Spinal cord (tissue), 10 donors: ENCODE data around the gene KIAA0513. TPM values are rescaled to one million over a fixed set of nuclear protein-coding genes. Genes with fewer than 3 reads are reported as not detected.

ENCODE experiments used
- DNase-seq, 6 donors: peaks; one replicate each; pipeline versions ENCODE4 v3.0.0 to v3.0.0-alpha.2; 2013 to 2015; ENCODE audit warnings: low spot score in 6 of 6, low read depth in 4 of 6
- H3K27ac ChIP-seq: one replicate; pipeline ENCODE4 v1.5.1; 2013; ENCODE audit warnings: low read depth, low read length, control low read depth
- H3K27me3 ChIP-seq: one replicate; pipeline ENCODE4 v1.6.1; 2013; ENCODE audit warnings: low read length; ENCODE audit not compliant: control insufficient read depth, insufficient read depth
- H3K36me3 ChIP-seq: one replicate; pipeline ENCODE4 v1.6.1; 2013; ENCODE audit warnings: low read length; ENCODE audit not compliant: control insufficient read depth, insufficient read depth
- H3K4me1 ChIP-seq: one replicate; pipeline ENCODE4 v1.6.1; 2013; ENCODE audit warnings: low read length; ENCODE audit not compliant: control insufficient read depth, insufficient read depth
- H3K4me3 ChIP-seq: one replicate; pipeline ENCODE4 v1.5.1; 2013; ENCODE audit warnings: low read depth, low read length, control low read depth
- H3K9me3 ChIP-seq: one replicate; pipeline ENCODE4 v1.6.1; 2013; ENCODE audit warnings: low read length; ENCODE audit not compliant: control insufficient read depth, insufficient read depth
- WGBS: methylation state at CpG from one replicate; pipeline ENCODE4 v1.1.5; 2013; ENCODE audit warnings: missing lambda C conversion rate; ENCODE audit not compliant: insufficient coverage; 5-methylcytosine and 5-hydroxymethylcytosine counted together
- polyA plus RNA-seq, 2 donors: library from polyadenylated mRNA; unstranded; fragments of 120-200 nt; gene quantifications; one replicate each; pipeline ENCODE4 v1.2.1, GENCODE V29; 2013; ENCODE audit not compliant: insufficient read length in 2 of 2
- total RNA-seq, 2 donors: library from RNA; depleted of rRNA in 1 of 2; stranded (reverse); fragments of 120-200 nt in 1 of 2; fragments of >200 nt in 1 of 2; gene quantifications; one replicate each; pipeline versions ENCODE4 v1.2.3 to v1.2.4, GENCODE V29; 2013 to 2014
- donor health status: healthy.

KIAA0513 gene
- total and polyA plus RNA-seq, 4 donors = 18.4 to 40.9 (median 40.0) TPM

DNA sequence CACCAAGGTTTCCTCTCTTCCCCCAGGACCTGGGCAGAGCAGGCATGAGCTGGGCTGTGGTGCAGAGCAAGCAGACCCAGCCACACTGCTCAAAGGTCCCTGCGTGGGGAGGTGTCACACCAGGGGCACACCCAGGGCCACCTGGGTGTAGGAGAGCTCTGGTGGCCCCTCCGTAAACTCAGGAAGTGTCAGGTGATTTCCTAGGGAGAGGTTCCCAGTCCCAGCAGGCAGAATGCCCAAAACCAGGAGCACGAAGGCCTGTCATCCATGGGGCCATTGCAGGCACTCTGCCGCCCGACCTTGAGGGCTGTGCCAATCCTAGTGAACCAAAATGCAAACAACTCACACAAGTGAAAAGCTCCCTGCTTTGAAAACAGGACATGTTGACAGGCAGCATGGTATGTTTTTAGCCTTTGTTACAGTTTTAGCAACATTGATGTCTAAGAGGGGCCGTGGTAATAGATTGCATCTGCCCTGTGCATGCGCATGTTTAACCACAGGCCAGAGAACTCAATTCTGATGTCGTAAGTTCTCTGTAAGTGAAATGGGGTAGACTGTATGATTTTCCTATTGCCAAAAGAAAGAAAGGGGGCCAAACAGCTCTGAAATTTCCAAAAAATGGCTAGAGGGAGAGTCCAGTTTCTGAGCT lies 63.4 kb downstream of the KIAA0513 start:
- Histone ChIP-seq H3K4me1 (peaks cover 42% of the 10 kb centered on the region), H3K4me3 (no peak overlapping the region), H3K36me3 (peaks cover 54% of the 10 kb centered on the region), H3K27ac (no peak overlapping the region), H3K27me3 (peaks cover 2% of the 10 kb centered on the region), H3K9me3 (no peaks in the 10 kb centered on the region)
- no peak for DNase-seq
- WGBS = 86% methylated on average over 5 of the region's 8 CpGs

DNA sequence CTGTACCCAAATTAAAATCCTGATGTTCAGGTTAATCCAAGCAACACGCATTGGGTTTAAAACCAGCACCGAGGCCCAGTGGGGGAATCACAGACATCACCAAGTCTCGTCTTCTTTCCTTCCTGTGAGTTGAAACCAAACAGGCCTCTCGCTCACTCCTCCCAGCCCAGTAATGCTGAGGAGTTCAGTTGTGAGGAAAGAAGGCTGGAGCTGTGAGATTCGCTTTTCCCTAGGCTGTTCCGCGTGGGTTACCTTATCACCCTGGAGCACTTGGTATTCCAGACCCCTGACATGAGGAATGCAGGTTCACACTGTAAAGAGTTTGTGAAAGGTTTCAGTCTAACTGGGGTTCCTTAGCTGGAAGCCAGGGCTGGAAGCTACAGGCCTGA lies 63.9 kb downstream of the KIAA0513 start:
- Histone ChIP-seq H3K4me1 (peaks cover 39% of the 10 kb centered on the region), H3K9me3 (no peaks in the 10 kb centered on the region), H3K36me3 (peaks cover 48% of the 10 kb centered on the region), H3K27me3 (peaks cover 2% of the 10 kb centered on the region), H3K4me3 (no peak overlapping the region), H3K27ac (no peak overlapping the region)
- WGBS = 100% methylated on average over 3 of the region's 7 CpGs
- no peak for DNase-seq

GRCh38 chr16:85092309-85092708 lies 64.7 kb downstream of the KIAA0513 start:
- H3K27ac ChIP-seq = no peak overlapping the region
- peaks cover 32% of the 10 kb centered on the region for H3K4me1 ChIP-seq
- no peaks in the 10 kb centered on the region for H3K9me3 ChIP-seq
- H3K36me3 ChIP-seq = peaks cover 40% of the 10 kb centered on the region
- H3K4me3 ChIP-seq = no peak overlapping the region
- no peak for DNase-seq
- H3K27me3 ChIP-seq = peaks cover 2% of the 10 kb centered on the region
- 82% methylated on average over 6 of the region's 9 CpGs for WGBS

DNA sequence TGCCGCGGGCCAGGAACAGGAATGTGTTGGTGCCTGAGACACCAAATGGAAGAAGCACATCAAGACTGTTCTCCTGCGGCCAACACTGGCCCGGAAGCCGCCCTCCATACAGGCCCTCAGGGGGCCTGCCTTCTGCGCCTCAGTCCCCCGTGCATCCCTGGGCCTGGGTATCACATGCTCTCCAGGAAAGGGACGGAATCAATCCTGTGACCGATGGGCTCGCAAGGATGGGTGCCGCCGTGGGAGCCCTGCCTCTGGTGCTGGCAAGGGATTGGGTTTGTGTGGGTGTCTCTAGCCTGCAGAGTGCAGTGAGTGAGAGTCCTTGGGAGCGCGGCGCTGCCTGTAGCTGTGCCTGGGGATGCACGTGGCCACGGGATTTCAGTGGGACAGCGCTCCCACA lies 65.3 kb downstream of the KIAA0513 start:
- Histone ChIP-seq H3K36me3 (peaks cover 35% of the 10 kb centered on the region), H3K4me3 (no peak overlapping the region), H3K27me3 (peaks cover 2% of the 10 kb centered on the region), H3K4me1 (peaks cover 32% of the 10 kb centered on the region), H3K27ac (no peak overlapping the region), H3K9me3 (no peaks in the 10 kb centered on the region)
- no peak for DNase-seq
- 77% methylated on average over 14 of the region's 18 CpGs for WGBS

GRCh38 chr16:85093705-85094104 lies 66.1 kb downstream of the KIAA0513 start:
- H3K27ac ChIP-seq = no peak overlapping the region
- no peak for DNase-seq
- H3K9me3 ChIP-seq = no peaks in the 10 kb centered on the region
- no peak overlapping the region for H3K4me3 ChIP-seq
- peaks cover 2% of the 10 kb centered on the region for H3K27me3 ChIP-seq
- H3K36me3 ChIP-seq = peaks cover 27% of the 10 kb centered on the region
- peaks cover 26% of the 10 kb centered on the region for H3K4me1 ChIP-seq
- 84% methylated on average over 12 of the region's 13 CpGs for WGBS

DNA sequence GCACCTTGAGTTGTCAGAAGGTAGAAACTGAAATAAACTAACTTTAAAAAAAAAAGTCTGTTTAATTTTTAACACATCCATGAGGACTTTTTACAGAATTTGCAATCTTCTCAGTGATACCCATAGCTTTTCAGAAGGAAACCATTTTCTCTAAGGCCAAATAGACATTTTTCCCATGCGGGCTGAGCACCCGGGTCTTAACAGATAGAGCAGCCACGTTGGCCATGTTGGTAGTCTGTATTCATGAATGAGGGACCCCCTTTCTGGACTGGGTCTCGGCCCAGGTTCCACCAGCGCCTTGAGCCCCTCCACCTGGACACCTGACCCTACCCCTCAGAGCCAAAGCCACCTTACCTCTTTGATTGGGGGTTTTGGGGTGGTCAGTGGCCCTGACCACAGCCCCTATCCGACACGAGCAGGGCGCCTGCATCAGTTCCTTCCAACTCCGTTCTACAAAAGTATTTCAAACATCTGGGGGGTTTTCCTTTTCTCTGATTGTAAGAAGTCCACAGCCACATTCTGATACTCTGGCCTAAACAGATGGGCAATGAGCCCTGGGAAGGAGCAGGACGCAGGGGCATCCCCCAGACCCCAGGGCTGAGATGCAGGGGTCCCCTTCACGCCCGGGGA lies 66.7 kb downstream of the KIAA0513 start:
- H3K27ac ChIP-seq = no peak overlapping the region
- peaks cover 2% of the 10 kb centered on the region for H3K27me3 ChIP-seq
- WGBS = 90% methylated on average over 6 of the region's 12 CpGs
- no peak overlapping the region for H3K4me3 ChIP-seq
- H3K9me3 ChIP-seq = no peaks in the 10 kb centered on the region
- peaks cover 21% of the 10 kb centered on the region for H3K36me3 ChIP-seq
- DNase-seq = no peak
- peaks cover 20% of the 10 kb centered on the region for H3K4me1 ChIP-seq

GRCh38 chr16:85094812-85095211 lies 67.2 kb downstream of the KIAA0513 start:
- DNase-seq = no peak
- peaks cover 2% of the 10 kb centered on the region for H3K27me3 ChIP-seq
- 82% methylated on average over 10 of the region's 12 CpGs for WGBS
- peaks cover 15% of the 10 kb centered on the region for H3K36me3 ChIP-seq
- H3K4me1 ChIP-seq = peaks cover 15% of the 10 kb centered on the region
- no peak overlapping the region for H3K4me3 ChIP-seq
- H3K9me3 ChIP-seq = no peaks in the 10 kb centered on the region
- H3K27ac ChIP-seq = no peak overlapping the region

- Histone ChIP-seq H3K4me3 (no peak overlapping the region), H3K36me3 (peaks cover 4% of the 10 kb centered on the region), H3K27ac (no peak overlapping the region), H3K27me3 (peaks cover 2% of the 10 kb centered on the region), H3K4me1 (peaks cover 2% of the 10 kb centered on the region), H3K9me3 (no peaks in the 10 kb centered on the region)
- no peak for DNase-seq
- WGBS = 77% methylated on average over 9 of the region's 9 CpGs
Measured at GRCh38 chr16:85096921-85097320, 69.3 kb downstream of the KIAA0513 start.

GRCh38 chr16:85098565-85098964 lies 71.0 kb downstream of the KIAA0513 start:
- WGBS = 71% methylated on average over 6 of the region's 10 CpGs
- H3K4me1 ChIP-seq = peaks cover under 1% of the 10 kb centered on the region
- H3K27ac ChIP-seq = no peak overlapping the region
- no peak overlapping the region for H3K4me3 ChIP-seq
- H3K9me3 ChIP-seq = no peaks in the 10 kb centered on the region
- no peaks in the 10 kb centered on the region for H3K36me3 ChIP-seq
- no peak for DNase-seq
- H3K27me3 ChIP-seq = no peaks in the 10 kb centered on the region

- Histone ChIP-seq H3K4me3 (no peak overlapping the region), H3K27ac (no peak overlapping the region), H3K9me3 (no peaks in the 10 kb centered on the region), H3K27me3 (no peaks in the 10 kb centered on the region), H3K36me3 (no peaks in the 10 kb centered on the region), H3K4me1 (no peaks in the 10 kb centered on the region)
- no peak for DNase-seq
- WGBS = 93% methylated on average over 3 of the region's 10 CpGs
Measured at GRCh38 chr16:85100265-85100664, 72.7 kb downstream of the KIAA0513 start.
